Ovary (tissue), 3 donors: ENCODE results near the gene PGBD2.
"Not testable (repeated sequence)": the region's sequence is repeated elsewhere in the genome, so short reads cannot be mapped to it uniquely, and the experiment has no call there.

Experiments
- CTCF ChIP-seq, 3 donors: fragments of 450-650 bp in 2 of 3; fragments of 200-600 bp in 1 of 3; IDR thresholded peaks; one replicate each; pipeline versions ENCODE4 v1.5.1 to v1.8.0; 2016 to 2022; ENCODE audit warnings: antibody characterized with exemption in 3 of 3, mild to moderate bottlenecking in 1 of 3
- EP300 ChIP-seq: sonication (generic); formaldehyde crosslinking; IDR thresholded peaks from one replicate; pipeline ENCODE4 v1.6.1; 2017; ENCODE audit warnings: antibody characterized with exemption
- POLR2A ChIP-seq: fragments of 450-650 bp; IDR thresholded peaks from one replicate; pipeline ENCODE4 v1.6.1; 2017; ENCODE audit warnings: antibody characterized with exemption, mild to moderate bottlenecking, moderate library complexity
- donor health status: DM: no; HTN: no; CAD: no.

GRCh38 chr1:248945453-248945852 is 39.4 kb downstream of the PGBD2 start:
- not testable (repeated sequence) for TF ChIP-seq CTCF (IDR thresholded peaks at IDR 0.05); POLR2A; EP300
